ENCODE results near the gene NOD1.
A peak's percentile ranks its signal among the peaks of the same experiment; 100 is the strongest.

NOD1 gene

GRCh38 chr7:30505174-30505697, 26.7 kb upstream of the NOD1 start (continued):
- TF ChIP-seq ZNF211 (tag by site-specific recombination; IDR thresholded peaks at IDR 0.05; ENCODE audit: low read depth): no peak
- TF ChIP-seq ZNF169 (tag by site-specific recombination; IDR thresholded peaks at IDR 0.05): no peak
- peak; percentile 92 for TF ChIP-seq ZNF121 (tag by site-specific recombination; IDR thresholded peaks at IDR 0.05)
- TF ChIP-seq ZNF660 (tag by site-specific recombination; IDR thresholded peaks at IDR 0.05): peak; percentile 59
- no peak for TF ChIP-seq ZNF18 (tag by site-specific recombination; IDR thresholded peaks at IDR 0.05)
- TF ChIP-seq ZNF501 (tag by site-specific recombination; IDR thresholded peaks at IDR 0.05): peak; percentile 14; the same call in 1 of the 2 replicates

GRCh38 chr7:30504301-30505173, 26.0 kb upstream of the NOD1 start, which contains the start of gene GGCT:
Gene GGCT (minus strand): TSS chr7:30504829. CDS start chr7:30504709, 120 bp downstream.
- Histone ChIP-seq H3K4me1 (ENCODE audit: control insufficient read depth, insufficient read depth, low read length) (0 out of 2 replicates have a peak, but pooled peaks cover 5% of the 10 kb centered on the region), H3K9me3 (ENCODE audit: control insufficient read depth, insufficient read depth, low read depth, low read length) (no peaks in the 10 kb centered on the region), H3K36me3 (ENCODE audit: control insufficient read depth in 2 of 2, insufficient read depth in 1 of 2, low read length in 2 of 2) (peaks cover 0 to 12% of the 10 kb centered on the region in 2 experiments; a peak in 2 of 3 replicates), H3K27ac (ENCODE audit: extremely low read depth, low read depth, low read length) (peak within 1 kb of the TSS; percentile 68), H3K4me3 (ENCODE audit: low read depth, low read length) (peak within 1 kb of the TSS; percentile 84)
- ChIA-PET CTCF (interaction anchor here (0.6 to 0.7 kb wide), 2 partner anchors 45 to 65 kb away, joined by 3 to 4 read pairs; no protein-coding TSS in a partner anchor), POLR2A (no interaction called here)
- TF ChIP-seq KLF17 (tag by site-specific recombination; IDR thresholded peaks at IDR 0.05) (peak; percentile 46), KLF10 (tag by site-specific recombination; IDR thresholded peaks at IDR 0.05) (peak; percentile 21; the same call in 1 of the 2 replicates), ZNF571 (tag by site-specific recombination; IDR thresholded peaks at IDR 0.05) (no peak), ZBTB1 (tag by site-specific recombination; IDR thresholded peaks at IDR 0.05) (no peak), ZNF19 (tag by site-specific recombination; IDR thresholded peaks at IDR 0.05; ENCODE audit: low read depth) (no peak), ZNF654 (tag by site-specific recombination; IDR thresholded peaks at IDR 0.05; ENCODE audit: low read depth) (no peak), ZNF335 (tag by site-specific recombination; conservative IDR thresholded peaks at IDR 0.05) (peak; percentile 69), ZNF843 (tag by site-specific recombination; IDR thresholded peaks at IDR 0.05) (no peak), SALL2 (tag by site-specific recombination; IDR thresholded peaks at IDR 0.05; ENCODE audit: borderline replicate concordance) (no peak), ZNF704 (tag by site-specific recombination; IDR thresholded peaks at IDR 0.05) (no peak), ZNF157 (tag by site-specific recombination; IDR thresholded peaks at IDR 0.05) (no peak), SCRT1 (tag by site-specific recombination; IDR thresholded peaks at IDR 0.05; ENCODE audit: borderline replicate concordance) (no peak), ZNF398 (tag by site-specific recombination; IDR thresholded peaks at IDR 0.05) (no peak), ZNF302 (tag by site-specific recombination; IDR thresholded peaks at IDR 0.05; ENCODE audit: low read depth) (no peak), GLI2 (tag by site-specific recombination; IDR thresholded peaks at IDR 0.05; ENCODE audit: borderline replicate concordance, low read depth) (no peak), ZNF544 (tag by site-specific recombination; IDR thresholded peaks at IDR 0.05) (no peak), ZBTB20 (tag by site-specific recombination; IDR thresholded peaks at IDR 0.05) (peak; percentile 18; the same call in 1 of the 2 replicates), ZNF664 (tag by site-specific recombination; IDR thresholded peaks at IDR 0.05) (no peak), ZNF768 (tag by site-specific recombination; IDR thresholded peaks at IDR 0.05) (no peak), ZNF670 (tag by site-specific recombination; IDR thresholded peaks at IDR 0.05; ENCODE audit: low read depth) (no peak), ZNF114 (tag by site-specific recombination; IDR thresholded peaks at IDR 0.05) (no peak), ZBTB44 (tag by site-specific recombination; IDR thresholded peaks at IDR 0.05) (no peak), ZNF324 (tag by site-specific recombination; IDR thresholded peaks at IDR 0.05) (no peak), ZFP37 (tag by site-specific recombination; IDR thresholded peaks at IDR 0.05) (0 out of 2 replicates have a peak, but pooled peaks have one; percentile 31)

All from HEK293 (cell line).